Measurements from ENCODE around the gene CINP.
"Not testable (repeated sequence)": the region's sequence is repeated elsewhere in the genome, so short reads cannot be mapped to it uniquely, and the experiment has no call there.

CINP gene

DNA sequence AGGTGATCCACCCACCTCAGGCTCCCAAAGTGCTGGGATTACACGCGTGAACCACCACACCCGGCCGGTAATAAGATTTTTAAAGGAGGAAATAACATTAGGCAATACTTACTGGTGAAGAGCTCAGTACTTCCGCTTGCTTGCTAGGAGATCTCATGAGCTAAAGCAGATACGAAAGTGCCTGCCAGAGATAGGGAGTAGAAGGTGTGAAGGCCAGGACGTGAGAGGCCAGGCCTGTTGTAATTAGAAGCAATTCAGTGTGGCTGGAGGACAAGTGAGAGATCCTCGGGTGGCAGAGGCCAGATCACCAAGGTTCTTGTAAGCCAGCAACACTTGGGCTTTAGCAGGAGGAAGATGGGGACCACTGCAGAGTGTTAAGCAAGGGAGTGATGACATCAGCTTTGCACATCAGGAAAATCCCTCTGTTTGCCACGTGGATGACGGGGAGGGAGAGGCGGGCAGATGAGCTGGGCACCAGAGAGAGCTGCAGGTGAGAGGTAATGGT is 7.7 kb upstream of the CINP start:
- no peaks in the 10 kb centered on the region for H3K27me3 Mint-ChIP-seq
- H3K36me3 Mint-ChIP-seq = peaks cover 8% of the 10 kb centered on the region
- H3K27ac Mint-ChIP-seq = no peak overlapping the region
- H3K4me1 Mint-ChIP-seq = peaks cover 26% of the 10 kb centered on the region
- no peak for ATAC-seq
- H3K4me3 Mint-ChIP-seq = no peak overlapping the region
- H3K9me3 Mint-ChIP-seq = no peaks in the 10 kb centered on the region

DNA sequence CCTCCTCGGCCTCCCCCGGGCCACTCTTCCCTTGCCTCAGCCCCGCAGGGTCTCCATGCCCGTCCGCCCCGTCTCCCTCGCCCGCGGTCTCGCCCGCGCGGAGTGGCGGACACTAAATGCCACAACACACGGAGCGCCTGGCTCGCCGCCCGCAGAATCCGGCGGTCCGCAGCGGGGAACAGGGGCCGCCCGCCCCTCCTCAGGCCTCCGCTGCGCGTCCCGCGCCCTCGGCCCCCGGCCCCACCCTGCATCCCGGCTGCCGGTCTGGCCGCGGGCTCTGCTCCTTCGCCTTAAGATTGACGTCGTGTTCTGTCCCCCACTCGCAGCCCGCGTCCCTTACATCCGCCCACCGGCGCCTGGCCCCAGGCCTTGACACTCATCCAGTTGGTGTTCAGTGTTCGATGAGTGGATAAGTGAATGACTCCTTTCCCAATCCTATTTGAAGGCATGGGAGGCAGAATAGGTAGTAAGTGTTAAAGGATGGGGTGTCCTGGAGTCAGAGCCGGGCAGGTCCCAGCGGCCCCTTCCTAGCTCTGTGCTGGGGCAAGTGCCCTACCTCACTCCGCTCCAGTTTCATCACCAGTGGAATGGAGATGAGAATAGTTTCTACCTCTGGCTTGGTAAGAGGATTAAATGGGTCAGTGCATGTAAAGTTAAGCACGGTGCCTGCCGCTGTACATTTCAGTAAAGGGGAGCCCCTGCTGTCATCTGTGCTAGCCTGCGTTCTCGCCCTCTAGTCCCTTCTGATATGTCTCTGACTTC is 673 bp upstream of the CINP start:
- peak overlapping the region; percentile 90 for H3K4me3 Mint-ChIP-seq
- no peaks in the 10 kb centered on the region for H3K9me3 Mint-ChIP-seq

DNA sequence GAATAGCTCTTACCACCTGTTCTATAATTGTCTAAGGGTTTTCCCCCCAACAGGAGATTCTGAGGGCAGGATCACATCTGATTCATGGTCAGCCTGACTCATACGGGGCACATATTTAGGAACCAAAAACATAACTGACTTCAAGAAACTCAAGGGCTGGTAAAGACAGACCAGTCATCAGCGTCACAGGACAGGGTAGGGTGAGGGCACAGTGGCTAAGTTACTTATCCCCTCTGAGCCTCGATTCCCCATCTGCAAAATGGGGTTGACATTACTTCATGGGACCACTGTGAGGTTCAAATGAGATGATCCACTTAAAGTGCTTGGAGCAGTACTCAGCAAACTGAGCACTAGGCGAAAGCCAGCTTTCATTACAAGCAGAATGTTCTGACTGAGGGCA is 606 bp downstream of the CINP start:
- peak overlapping the region; percentile 89 for H3K27ac Mint-ChIP-seq
- peaks cover 26% of the 10 kb centered on the region for H3K36me3 Mint-ChIP-seq
- ATAC-seq = peak; percentile 90
- H3K27me3 Mint-ChIP-seq = no peaks in the 10 kb centered on the region
- no peaks in the 10 kb centered on the region for H3K9me3 Mint-ChIP-seq
- H3K4me3 Mint-ChIP-seq = peak overlapping the region; percentile 87
- peaks cover 34% of the 10 kb centered on the region for H3K4me1 Mint-ChIP-seq

More for the DNA sequence above, 673 bp upstream of the CINP start:
- H3K36me3 Mint-ChIP-seq = peaks cover 15% of the 10 kb centered on the region
- ATAC-seq = peak; percentile 34
- H3K27me3 Mint-ChIP-seq = no peaks in the 10 kb centered on the region
- peaks cover 37% of the 10 kb centered on the region for H3K4me1 Mint-ChIP-seq
- peak overlapping the region; percentile 89 for H3K27ac Mint-ChIP-seq

DNA sequence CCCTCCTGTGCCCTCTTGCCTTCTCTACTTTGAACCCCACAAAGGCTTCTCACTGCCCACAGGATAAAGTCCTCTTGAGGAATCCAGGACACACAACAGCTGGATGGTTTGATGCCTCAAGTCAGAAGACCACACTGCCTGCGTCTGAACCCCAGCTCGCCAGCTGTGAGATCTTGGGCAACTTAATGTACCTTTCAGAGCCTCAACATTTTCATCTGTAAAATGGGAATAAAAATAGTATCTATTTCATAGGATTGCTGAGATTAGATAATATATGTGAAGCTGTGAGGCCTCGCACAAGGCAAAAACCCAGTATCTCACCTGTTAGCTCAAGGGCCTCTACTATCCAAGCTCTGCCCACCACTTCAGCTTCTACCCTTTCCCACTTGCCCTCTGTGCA is 2.3 kb downstream of the CINP start:
- Mint-ChIP-seq H3K9me3 (no peaks in the 10 kb centered on the region), H3K4me3 (no peak overlapping the region), H3K27me3 (no peaks in the 10 kb centered on the region), H3K27ac (peak overlapping the region; percentile 89), H3K4me1 (peaks cover 34% of the 10 kb centered on the region), H3K36me3 (peaks cover 39% of the 10 kb centered on the region)
- no peak for ATAC-seq

DNA sequence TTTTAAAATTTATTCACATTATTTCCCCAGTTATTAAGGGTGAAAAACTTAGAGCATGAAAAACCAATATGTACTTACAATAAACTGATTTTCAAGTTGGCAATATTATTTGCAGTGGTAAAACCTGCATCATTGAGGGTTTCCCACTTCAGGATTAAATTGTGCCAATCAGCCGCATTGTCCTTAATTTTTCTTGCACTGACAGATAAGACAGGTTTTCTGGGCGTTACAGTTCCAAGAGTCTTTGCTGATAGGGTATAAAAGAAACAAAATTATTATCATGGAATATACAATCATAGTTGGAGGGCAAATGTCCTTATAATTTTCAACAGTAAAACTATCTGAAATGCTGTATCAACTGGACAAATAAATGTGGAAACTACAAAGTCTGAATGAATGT is 3.3 kb downstream of the CINP start:
- Mint-ChIP-seq H3K27ac (no peak overlapping the region), H3K36me3 (peaks cover 43% of the 10 kb centered on the region), H3K27me3 (no peaks in the 10 kb centered on the region), H3K4me1 (peaks cover 34% of the 10 kb centered on the region), H3K9me3 (no peaks in the 10 kb centered on the region), H3K4me3 (no peak overlapping the region)
- ATAC-seq = no peak

DNA sequence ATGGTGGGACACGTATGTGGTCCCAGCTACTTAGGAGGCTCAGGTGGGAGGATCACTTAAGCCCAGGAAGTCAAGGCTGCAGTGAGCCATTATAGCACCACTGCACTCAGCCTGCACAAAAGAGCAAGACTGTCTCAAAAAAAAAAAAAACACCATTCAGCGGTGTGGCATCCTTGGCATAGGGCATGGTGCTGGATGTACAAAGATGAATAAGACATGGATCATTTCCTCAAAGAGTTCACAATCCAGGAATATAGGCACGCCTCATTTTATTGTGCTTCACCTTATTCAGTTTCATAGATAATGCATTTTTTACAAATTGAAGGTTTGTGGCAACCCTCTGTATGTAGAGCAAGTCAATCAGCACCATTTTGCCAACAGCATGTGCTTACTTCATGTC is 6.4 kb downstream of the CINP start:
- H3K27ac Mint-ChIP-seq = no peak overlapping the region
- H3K27me3 Mint-ChIP-seq = no peaks in the 10 kb centered on the region
- H3K9me3 Mint-ChIP-seq = no peaks in the 10 kb centered on the region
- H3K4me1 Mint-ChIP-seq = peaks cover 29% of the 10 kb centered on the region
- no peak for ATAC-seq
- H3K36me3 Mint-ChIP-seq = peaks cover 62% of the 10 kb centered on the region
- no peak overlapping the region for H3K4me3 Mint-ChIP-seq

DNA sequence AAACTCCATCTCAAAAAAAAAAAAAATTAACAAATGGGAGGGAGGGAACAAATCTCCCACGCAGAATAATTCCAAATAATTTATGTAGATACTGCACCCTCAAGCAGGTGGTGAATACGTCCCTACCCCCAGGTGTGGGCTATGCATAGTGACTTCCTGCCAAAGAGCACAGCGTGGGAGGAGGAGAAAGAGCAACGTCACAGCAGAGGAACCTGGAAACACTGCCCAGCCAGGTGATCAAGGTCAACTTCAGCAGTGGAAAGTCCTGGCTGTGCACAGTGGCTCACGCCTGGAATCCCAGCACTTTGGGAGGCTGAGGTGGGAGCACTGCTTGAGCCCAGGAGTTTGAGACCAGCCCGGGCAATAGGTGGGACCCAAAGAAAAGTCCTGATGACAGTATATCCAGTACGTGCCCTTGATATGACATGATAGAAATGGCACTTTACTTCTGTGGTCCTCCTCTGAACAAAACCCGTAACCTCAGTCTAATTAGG is 9.5 kb downstream of the CINP start:
- Mint-ChIP-seq H3K27ac (no peak overlapping the region), H3K27me3 (no peaks in the 10 kb centered on the region), H3K4me3 (no peak overlapping the region), H3K4me1 (peaks cover 13% of the 10 kb centered on the region), H3K9me3 (no peaks in the 10 kb centered on the region), H3K36me3 (peaks cover 72% of the 10 kb centered on the region)
- ATAC-seq = no peak

DNA sequence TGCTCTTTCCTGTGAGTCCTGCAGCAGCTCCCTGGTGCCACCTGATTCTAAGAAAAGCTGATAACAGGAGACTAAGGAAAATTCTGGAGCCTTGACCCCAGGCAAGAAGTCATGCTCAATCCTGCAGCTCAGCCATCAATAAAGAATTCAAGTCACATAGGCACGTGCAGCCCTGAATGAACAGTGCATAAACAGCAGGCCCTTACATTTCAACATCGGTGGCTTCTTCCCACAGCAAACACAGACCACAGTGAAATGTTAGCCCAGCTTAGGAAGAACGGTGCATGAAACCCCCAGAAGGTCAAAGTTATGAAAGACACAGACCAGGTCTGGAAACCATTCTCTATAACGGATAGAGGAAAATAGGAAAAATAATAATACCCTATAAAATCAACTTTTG is 10.5 kb downstream of the CINP start:
- Mint-ChIP-seq H3K4me1 (peaks cover 5% of the 10 kb centered on the region), H3K36me3 (peaks cover 71% of the 10 kb centered on the region), H3K27me3 (no peaks in the 10 kb centered on the region), H3K9me3 (no peaks in the 10 kb centered on the region), H3K4me3 (no peak overlapping the region), H3K27ac (no peak overlapping the region)
- ATAC-seq = no peak

DNA sequence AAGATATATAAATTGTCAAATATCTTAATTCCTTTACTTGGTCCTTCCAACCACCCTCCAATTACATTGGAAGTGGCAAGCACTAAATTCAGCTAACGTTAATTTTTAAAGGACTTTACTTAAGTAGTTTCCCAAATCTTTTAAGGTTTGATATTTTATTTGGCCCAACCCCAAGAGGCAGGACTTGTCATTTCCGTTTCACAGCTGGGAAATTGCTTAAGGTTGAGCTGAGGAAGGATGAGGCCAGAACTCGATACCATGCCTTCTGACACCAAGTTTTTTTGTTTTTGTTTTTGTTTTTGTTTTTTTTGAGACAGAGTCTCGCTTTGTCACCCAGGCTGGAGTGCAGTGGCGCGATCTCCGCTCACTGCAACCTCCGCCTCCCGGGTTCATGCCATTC is 11.1 kb downstream of the CINP start:
- ATAC-seq, H3K4me1 Mint-ChIP-seq, H3K4me3 Mint-ChIP-seq, H3K27ac Mint-ChIP-seq, H3K27me3 Mint-ChIP-seq, H3K9me3 Mint-ChIP-seq: not testable (repeated sequence)
- peaks cover 64% of the 10 kb centered on the region for H3K36me3 Mint-ChIP-seq

DNA sequence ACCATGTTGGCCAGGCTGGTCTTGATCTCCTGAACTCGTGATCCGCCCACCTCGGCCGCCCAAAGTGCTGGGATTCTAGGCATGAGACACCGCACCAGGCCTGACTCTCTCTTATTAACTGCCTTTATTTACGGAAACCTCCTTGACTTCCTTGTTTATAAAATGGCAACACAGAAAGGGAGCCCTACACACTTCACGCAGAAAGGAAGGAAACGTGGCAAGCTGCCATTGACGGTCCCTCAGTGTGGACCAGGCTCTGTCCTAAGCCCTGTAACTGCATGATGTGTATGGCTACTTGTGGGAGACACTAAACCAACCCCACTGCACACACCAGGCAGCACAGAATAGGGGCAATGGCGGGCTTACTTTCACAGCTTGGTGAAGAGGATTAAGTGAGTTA is 11.7 kb downstream of the CINP start:
- H3K27me3 Mint-ChIP-seq = no peaks in the 10 kb centered on the region
- no peak overlapping the region for H3K27ac Mint-ChIP-seq
- no peak for ATAC-seq
- peaks cover 4% of the 10 kb centered on the region for H3K4me1 Mint-ChIP-seq
- no peaks in the 10 kb centered on the region for H3K9me3 Mint-ChIP-seq
- H3K4me3 Mint-ChIP-seq = no peak overlapping the region
- peaks cover 62% of the 10 kb centered on the region for H3K36me3 Mint-ChIP-seq

DNA sequence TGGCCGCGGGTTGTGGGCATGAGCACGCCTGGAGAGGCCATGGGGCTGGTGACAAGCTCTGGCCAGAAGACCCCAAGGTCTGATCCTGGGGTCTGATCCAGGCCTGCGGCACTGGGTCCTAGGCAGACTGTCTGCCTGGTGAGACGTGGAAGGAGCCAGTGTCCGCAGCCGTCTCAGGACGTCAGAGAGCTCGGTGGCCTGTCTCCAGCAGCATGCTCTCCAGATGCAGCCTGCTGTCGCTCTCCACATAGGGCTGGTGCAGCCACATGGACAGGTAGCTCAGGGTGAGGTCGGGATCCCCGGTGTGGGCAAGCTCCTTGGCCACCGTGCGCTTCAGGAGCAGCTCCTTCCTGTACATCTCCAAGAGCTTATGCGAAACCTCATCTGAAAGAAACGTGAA is 14.3 kb downstream of the CINP start:
- Mint-ChIP-seq H3K27ac (no peak overlapping the region), H3K4me1 (peaks cover 7% of the 10 kb centered on the region), H3K9me3 (no peaks in the 10 kb centered on the region), H3K27me3 (no peaks in the 10 kb centered on the region), H3K36me3 (peaks cover 64% of the 10 kb centered on the region), H3K4me3 (no peak overlapping the region)
- no peak for ATAC-seq

DNA sequence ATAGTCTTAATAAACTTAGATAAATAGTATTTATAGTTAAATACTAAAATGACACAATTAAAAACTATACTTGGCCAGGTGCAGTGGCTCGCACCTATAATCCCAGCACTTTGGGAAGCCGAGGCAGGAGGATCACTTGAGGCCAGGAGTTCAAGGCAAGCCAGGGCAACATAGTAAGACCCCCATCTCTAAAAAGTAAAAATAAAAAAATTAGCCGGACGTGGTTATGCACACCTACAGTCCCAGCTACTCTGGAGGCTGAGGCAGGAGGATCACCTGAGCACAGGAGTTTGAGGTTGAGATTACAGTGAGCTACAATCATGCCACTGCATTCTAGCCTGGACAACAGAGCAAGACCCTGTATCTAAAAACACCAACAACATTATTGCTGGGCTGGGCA is 16.0 kb downstream of the CINP start:
- Mint-ChIP-seq H3K36me3 (peaks cover 65% of the 10 kb centered on the region), H3K27ac (no peak overlapping the region), H3K4me3 (no peak overlapping the region), H3K27me3 (no peaks in the 10 kb centered on the region), H3K9me3 (no peaks in the 10 kb centered on the region), H3K4me1 (peaks cover 5% of the 10 kb centered on the region)
- no peak for ATAC-seq

DNA sequence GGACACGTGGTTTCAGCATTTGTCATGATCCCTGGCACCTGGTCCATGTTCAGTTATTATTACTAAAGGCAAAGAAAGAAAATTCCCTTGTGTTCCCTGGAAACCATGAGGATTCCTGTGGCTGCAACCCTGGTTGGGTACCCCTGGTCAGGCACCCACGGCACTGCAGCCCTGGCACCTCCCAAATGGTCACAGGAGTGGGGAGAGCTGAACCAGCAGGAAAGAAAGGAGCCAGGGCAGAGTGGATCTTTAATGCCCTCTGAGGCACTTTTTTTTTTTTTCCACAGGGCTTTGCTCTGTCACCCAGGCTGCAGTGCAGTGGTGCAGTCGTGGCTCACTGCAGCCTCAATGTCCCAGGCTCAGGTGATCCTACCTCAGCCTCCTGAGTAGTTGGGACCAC is 17.5 kb downstream of the CINP start:
- peak overlapping the region; percentile 64 for H3K27ac Mint-ChIP-seq
- H3K36me3 Mint-ChIP-seq = peaks cover 61% of the 10 kb centered on the region
- H3K9me3 Mint-ChIP-seq = no peaks in the 10 kb centered on the region
- H3K27me3 Mint-ChIP-seq = no peaks in the 10 kb centered on the region
- ATAC-seq = no peak
- H3K4me1 Mint-ChIP-seq = peaks cover 5% of the 10 kb centered on the region
- no peak overlapping the region for H3K4me3 Mint-ChIP-seq

DNA sequence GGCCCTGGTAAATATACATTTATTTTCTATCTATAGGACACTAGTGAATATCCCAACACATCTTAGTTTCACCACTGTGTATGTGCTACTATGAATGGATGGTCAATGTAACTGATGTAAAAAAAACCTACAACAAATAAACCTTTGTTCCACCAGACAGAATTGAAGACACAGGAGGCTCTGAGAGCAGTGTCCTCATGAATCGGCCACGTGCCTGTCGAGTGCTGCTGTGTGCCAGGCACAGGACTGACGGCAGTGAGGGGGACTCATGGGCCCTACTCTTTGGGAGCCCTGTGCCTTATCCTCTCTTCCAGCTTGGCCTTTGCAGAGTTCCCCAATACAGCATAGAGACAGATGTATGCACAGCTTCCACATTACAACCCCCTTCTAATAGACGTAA is 18.2 kb downstream of the CINP start:
- peak overlapping the region; percentile 64 for H3K27ac Mint-ChIP-seq
- H3K4me1 Mint-ChIP-seq = peaks cover 5% of the 10 kb centered on the region
- peaks cover 56% of the 10 kb centered on the region for H3K36me3 Mint-ChIP-seq
- no peaks in the 10 kb centered on the region for H3K27me3 Mint-ChIP-seq
- no peak overlapping the region for H3K4me3 Mint-ChIP-seq
- no peak for ATAC-seq
- no peaks in the 10 kb centered on the region for H3K9me3 Mint-ChIP-seq

DNA sequence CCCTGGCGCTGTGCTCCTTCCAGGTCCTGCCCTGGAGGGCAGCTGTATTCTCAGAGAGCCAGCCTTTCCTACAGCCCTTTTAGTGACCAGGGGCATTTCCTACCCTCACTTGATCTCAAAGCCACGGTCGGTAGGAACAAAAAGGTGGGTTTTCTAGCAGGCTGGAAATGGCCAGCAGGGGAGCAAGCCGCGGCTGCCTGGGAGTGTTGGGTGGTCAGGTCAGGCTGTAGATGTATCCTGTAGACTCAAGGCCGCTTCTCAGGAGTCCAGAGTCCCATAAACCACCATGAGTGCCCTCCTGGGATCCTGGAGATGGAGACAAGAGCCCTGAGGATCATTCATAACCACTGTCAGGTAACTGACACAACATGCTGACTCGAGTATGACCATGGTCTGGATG is 18.6 kb downstream of the CINP start:
- Mint-ChIP-seq H3K27ac (no peak overlapping the region), H3K4me1 (peaks cover 5% of the 10 kb centered on the region), H3K4me3 (no peak overlapping the region), H3K36me3 (peaks cover 53% of the 10 kb centered on the region), H3K9me3 (no peaks in the 10 kb centered on the region), H3K27me3 (no peaks in the 10 kb centered on the region)
- no peak for ATAC-seq

DNA sequence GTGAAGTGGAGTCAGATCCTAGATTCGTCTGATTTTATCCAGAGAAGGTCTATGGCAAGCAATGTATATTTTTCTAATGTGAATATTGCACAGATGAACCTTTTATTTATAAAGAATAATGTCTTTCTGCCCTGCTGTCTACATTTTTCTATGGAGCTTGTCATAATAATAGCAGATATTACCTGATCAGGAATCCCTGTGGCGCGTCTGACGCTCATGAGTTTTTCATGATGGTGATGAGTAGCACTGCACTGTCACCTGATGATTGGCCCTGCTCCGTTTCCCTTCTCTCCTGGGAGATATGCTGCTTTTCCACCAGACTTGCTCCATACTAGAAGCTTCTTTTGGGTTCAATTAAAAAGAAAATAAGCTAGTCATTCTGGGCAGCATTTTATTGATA is 20.5 kb downstream of the CINP start:
- Mint-ChIP-seq H3K27me3 (no peaks in the 10 kb centered on the region), H3K9me3 (no peaks in the 10 kb centered on the region), H3K36me3 (peaks cover 54% of the 10 kb centered on the region), H3K27ac (no peak overlapping the region), H3K4me3 (no peak overlapping the region), H3K4me1 (peaks cover 5% of the 10 kb centered on the region)
- no peak for ATAC-seq
